OCI-LY7 (cell line): ENCODE data around the gene ZNF124.

ENCODE experiments used
- CTCF ChIP-seq: fragments of 200-600 bp; sonication (generic); conservative IDR thresholded peaks from 2 replicates; pipeline ENCODE4 v1.5.1; 2014; ENCODE audit warnings: mild to moderate bottlenecking, antibody characterized with exemption, low read length, moderate library complexity, mixed read lengths
- EZH2phosphoT487 ChIP-seq: fragments of 200-600 bp; sonication (generic); IDR thresholded peaks from 2 replicates; pipeline ENCODE4 v1.6.1; 2018; ENCODE audit warnings: low read depth, borderline replicate concordance, mild to moderate bottlenecking, mixed run types, antibody characterized with exemption, low read length, moderate library complexity, mixed read lengths

- TF ChIP-seq EZH2phosphoT487 (no peak), CTCF (no peak)
Observed at GRCh38 chr1:247113733-247114271, 58.0 kb downstream of the ZNF124 start.
